ENCODE measurements around the gene CPNE5. TPM values are rescaled to one million over a fixed set of nuclear protein-coding genes. Genes with fewer than 3 reads are reported as not detected.

CPNE5 gene
- total RNA-seq, 1 donor from 2014 or later = 6.6 TPM

- no peak overlapping the region for H3K27ac ChIP-seq
- intact Hi-C loops (cut with DNase I) = no loop called here
Measured at GRCh38 chr6:36744304-36744673, 95.0 kb downstream of the CPNE5 start.

DNA sequence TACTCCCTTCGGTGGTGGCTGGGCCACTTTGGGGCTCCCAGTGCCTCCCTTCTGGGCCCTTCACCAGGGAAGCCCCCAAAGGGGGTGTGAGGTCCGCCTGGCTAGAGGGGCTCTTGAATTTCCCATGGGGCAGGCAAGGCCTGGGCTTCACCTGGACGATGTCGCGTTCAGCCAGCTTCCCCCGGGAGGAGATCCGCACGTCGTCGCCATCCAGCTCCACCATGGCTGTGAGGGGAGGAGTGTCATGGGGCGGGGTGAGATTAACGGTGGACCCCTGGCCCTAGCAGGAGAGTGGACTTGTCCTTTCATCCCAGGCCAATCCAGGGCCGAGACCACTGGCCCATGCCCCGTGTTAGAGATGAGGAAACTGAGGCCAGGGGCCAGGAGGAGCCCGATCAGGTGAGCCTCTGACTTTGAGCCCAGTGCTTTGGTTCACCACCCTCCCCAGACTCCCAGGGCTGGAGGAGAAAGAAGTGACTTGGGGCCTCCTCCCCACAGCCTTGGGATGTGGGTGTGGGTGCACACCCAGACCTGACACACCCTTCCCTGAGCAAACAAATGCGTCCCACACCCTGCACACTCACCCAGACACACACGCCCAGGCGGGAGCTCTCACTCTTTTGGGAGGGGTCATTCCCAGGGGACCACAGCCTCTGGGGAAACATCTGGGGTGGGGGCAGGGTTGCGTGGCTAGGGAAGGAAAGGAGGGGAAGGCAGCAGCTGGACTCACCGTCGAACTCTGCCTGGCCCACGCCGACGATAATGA is 95.5 kb downstream of the CPNE5 start:
- no peak for DNase-seq (ENCODE audit: extremely low spot score in 2 of 2)
- intact Hi-C loops (cut with DNase I) = no loop called here
- H3K4me1 ChIP-seq = peaks cover 4% of the 10 kb centered on the region
- no peaks in the 10 kb centered on the region for H3K36me3 ChIP-seq
- no peaks in the 10 kb centered on the region for H3K9me3 ChIP-seq
- H3K27me3 ChIP-seq = no peaks in the 10 kb centered on the region
- TF ChIP-seq POLR2AphosphoS5 (IDR thresholded peaks at IDR 0.05; ENCODE audit: insufficient read depth in 1 of 2, low read depth in 1 of 2) (peak in 1 of 2 donors; percentile 30), POLR2A (IDR thresholded peaks at IDR 0.05) (no peak), CTCF (IDR thresholded peaks at IDR 0.05) (no peak)
- no peak overlapping the region for H3K4me3 ChIP-seq
- no peak overlapping the region for H3K27ac ChIP-seq

More at GRCh38 chr6:36744304-36744673, 95.0 kb downstream of the CPNE5 start:
- Histone ChIP-seq H3K27me3 (no peaks in the 10 kb centered on the region), H3K36me3 (no peaks in the 10 kb centered on the region), H3K4me3 (no peak overlapping the region), H3K4me1 (peaks cover 4% of the 10 kb centered on the region), H3K9me3 (no peaks in the 10 kb centered on the region)
- no peak for TF ChIP-seq POLR2AphosphoS5 (IDR thresholded peaks at IDR 0.05; ENCODE audit: insufficient read depth in 1 of 2, low read depth in 1 of 2)
- TF ChIP-seq CTCF (IDR thresholded peaks at IDR 0.05) = no peak
- no peak for TF ChIP-seq POLR2A (IDR thresholded peaks at IDR 0.05)
- DNase-seq (ENCODE audit: extremely low spot score in 2 of 2) = no peak

DNA sequence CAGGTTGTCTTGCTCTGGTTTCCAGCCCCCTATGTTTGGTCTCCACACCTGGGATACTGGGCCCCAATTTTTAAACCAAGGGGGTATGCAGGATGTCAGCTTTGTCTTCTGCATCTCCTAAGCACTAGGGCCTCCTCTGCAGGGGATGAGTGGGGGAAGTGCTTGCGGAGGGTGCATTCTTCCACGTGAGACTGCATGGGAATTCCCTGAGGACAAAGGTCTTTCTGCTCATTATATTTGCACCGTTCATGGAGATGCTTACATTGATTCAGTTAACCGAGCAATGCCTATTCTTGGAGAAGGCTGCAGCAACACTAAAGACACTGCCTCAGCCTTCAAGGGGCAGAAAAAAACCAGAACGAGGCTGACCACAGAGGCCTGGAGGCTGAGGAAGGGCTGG is 96.2 kb downstream of the CPNE5 start:
- Histone ChIP-seq H3K27ac (no peak overlapping the region), H3K4me3 (no peak overlapping the region), H3K27me3 (no peaks in the 10 kb centered on the region), H3K36me3 (no peaks in the 10 kb centered on the region), H3K4me1 (peaks cover 4% of the 10 kb centered on the region), H3K9me3 (no peaks in the 10 kb centered on the region)
- TF ChIP-seq CTCF (IDR thresholded peaks at IDR 0.05) (no peak), POLR2AphosphoS5 (IDR thresholded peaks at IDR 0.05; ENCODE audit: insufficient read depth in 1 of 2, low read depth in 1 of 2) (no peak), POLR2A (IDR thresholded peaks at IDR 0.05) (no peak)
- DNase-seq (ENCODE audit: extremely low spot score in 2 of 2) = no peak
- intact Hi-C loops (cut with DNase I) = no loop called here

DNA sequence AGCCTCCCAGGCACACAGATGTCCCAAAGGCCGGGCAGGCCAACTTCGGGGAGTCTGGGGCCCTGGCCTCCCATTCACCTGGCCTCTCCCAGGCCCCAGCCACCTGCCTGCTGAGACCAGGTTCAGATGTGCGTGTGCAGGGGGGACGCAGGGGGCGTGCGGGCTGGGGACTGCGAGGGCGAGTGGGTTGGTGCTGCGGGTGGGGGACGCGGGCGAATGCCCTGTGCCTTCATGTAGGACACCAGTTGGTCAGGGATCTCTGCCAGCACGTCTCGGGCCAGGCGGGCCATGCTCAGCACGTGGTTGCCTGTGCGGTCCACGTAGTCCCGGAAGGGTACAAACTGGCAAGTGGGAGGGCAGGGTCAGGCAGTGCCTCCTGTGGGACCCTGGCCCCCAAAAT is 97.1 kb downstream of the CPNE5 start:
- intact Hi-C loops (cut with DNase I) = no loop called here
- Histone ChIP-seq H3K4me1 (peaks cover 4% of the 10 kb centered on the region), H3K27me3 (no peaks in the 10 kb centered on the region), H3K36me3 (no peaks in the 10 kb centered on the region), H3K27ac (no peak overlapping the region), H3K9me3 (no peaks in the 10 kb centered on the region), H3K4me3 (no peak overlapping the region)
- DNase-seq (ENCODE audit: extremely low spot score in 2 of 2) = no peak
- TF ChIP-seq POLR2AphosphoS5 (IDR thresholded peaks at IDR 0.05; ENCODE audit: insufficient read depth in 1 of 2, low read depth in 1 of 2) (no peak), POLR2A (IDR thresholded peaks at IDR 0.05) (no peak), CTCF (IDR thresholded peaks at IDR 0.05) (no peak)

- Histone ChIP-seq H3K36me3 (no peaks in the 10 kb centered on the region), H3K27ac (no peak overlapping the region), H3K27me3 (no peaks in the 10 kb centered on the region), H3K9me3 (no peaks in the 10 kb centered on the region), H3K4me1 (peaks cover 8% of the 10 kb centered on the region), H3K4me3 (no peak overlapping the region)
- intact Hi-C loops (cut with DNase I) = no loop called here
- TF ChIP-seq POLR2A (IDR thresholded peaks at IDR 0.05) = no peak
- no peak for TF ChIP-seq POLR2AphosphoS5 (IDR thresholded peaks at IDR 0.05; ENCODE audit: insufficient read depth in 1 of 2, low read depth in 1 of 2)
- no peak for TF ChIP-seq CTCF (IDR thresholded peaks at IDR 0.05)
- DNase-seq (ENCODE audit: extremely low spot score in 2 of 2) = no peak
Measured at GRCh38 chr6:36740818-36741179, 98.4 kb downstream of the CPNE5 start.

Measured in vagina (tissue), 2 donors.